ENCODE data around the gene PNPO.
"Not testable (repeated sequence)": the region's sequence is repeated elsewhere in the genome, so short reads cannot be mapped to it uniquely, and the experiment has no call there.

Gene PNPO

GRCh38 chr17:47918006-47918405 is 23.4 kb upstream of the PNPO start:
- no peak for DNase-seq
- no peak for ATAC-seq

- DNase-seq (no peak), ATAC-seq (no peak)
Observed at GRCh38 chr17:47918991-47919390, 22.4 kb upstream of the PNPO start.

- DNase-seq, ATAC-seq: not testable (repeated sequence)
Observed at GRCh38 chr17:47919889-47920288, 21.5 kb upstream of the PNPO start.

- no peak for ATAC-seq
- DNase-seq: no peak
Observed at GRCh38 chr17:47924785-47925677, 16.3 kb upstream of the PNPO start.

GRCh38 chr17:47925678-47925988 is 15.7 kb upstream of the PNPO start:
- no peak for ATAC-seq
- DNase-seq: no peak

GRCh38 chr17:47927821-47928400 is 13.5 kb upstream of the PNPO start:
- ATAC-seq (no peak), DNase-seq (no peak)

- no peak for DNase-seq
- ATAC-seq: no peak
Observed at GRCh38 chr17:47928415-47928814, 13.0 kb upstream of the PNPO start.

GRCh38 chr17:47929218-47930000 is 12.0 kb upstream of the PNPO start:
- ATAC-seq: no peak

GRCh38 chr17:47931848-47932247 is 9.5 kb upstream of the PNPO start:
- ATAC-seq (no peak), DNase-seq (no peak)

More at GRCh38 chr17:47929218-47930000, 12.0 kb upstream of the PNPO start:
- no peak for DNase-seq

GRCh38 chr17:47934856-47935255 is 6.5 kb upstream of the PNPO start:
- DNase-seq (no peak), ATAC-seq (no peak)

- not testable (repeated sequence) for DNase-seq, ATAC-seq
Observed at GRCh38 chr17:47935468-47935867, 5.9 kb upstream of the PNPO start.

GRCh38 chr17:47935961-47936360 is 5.4 kb upstream of the PNPO start:
- DNase-seq: no peak
- no peak for ATAC-seq

GRCh38 chr17:47937941-47938340 is 3.4 kb upstream of the PNPO start:
- ATAC-seq: no peak

GRCh38 chr17:47942096-47942510 is 732 bp downstream of the PNPO start:
- peak; percentile 21 for DNase-seq

More at GRCh38 chr17:47937941-47938340, 3.4 kb upstream of the PNPO start:
- no peak for DNase-seq

GRCh38 chr17:47942568-47942967 is 1.2 kb downstream of the PNPO start:
- ATAC-seq (no peak), DNase-seq (no peak)

More at GRCh38 chr17:47942096-47942510, 732 bp downstream of the PNPO start:
- ATAC-seq: no peak

- no peak for DNase-seq
- ATAC-seq: no peak
Observed at GRCh38 chr17:47945080-47945479, 3.7 kb downstream of the PNPO start.

GRCh38 chr17:47945529-47946508 is 4.4 kb downstream of the PNPO start:
- DNase-seq (no peak), ATAC-seq (no peak)

GRCh38 chr17:47946516-47946915 is 5.1 kb downstream of the PNPO start:
- ATAC-seq: no peak
- DNase-seq: no peak

- DNase-seq (peak; percentile 81), ATAC-seq (peak; percentile 83)
Observed at GRCh38 chr17:47946929-47947397, 5.6 kb downstream of the PNPO start.

GRCh38 chr17:47948706-47949196 is 7.4 kb downstream of the PNPO start:
- no peak for DNase-seq
- ATAC-seq: no peak

- DNase-seq (peak; percentile 92), ATAC-seq (peak; percentile 67)
Observed at GRCh38 chr17:47949197-47949759, 7.9 kb downstream of the PNPO start.

All from stimulated activated naive CD8-positive, alpha-beta T cell treated with anti-CD3 and anti-CD28 coated beads, Interleukin-15, Interleukin-2, amounts not matched to agents 100 U/mL and 50 U/mL, for 24 hours (primary cell).